Panc1 (cell line): ENCODE measurements around the gene HDGFL2. TPM values are rescaled to one million over a fixed set of nuclear protein-coding genes. Genes with fewer than 3 reads are reported as not detected.

Source experiments
- ATAC-seq: fragments of 200-7000 bp; cut with Tn5 transposase; 2 replicates; pipeline ENCODE4 v1.9.1; 2020; ENCODE audit warnings: mild to moderate bottlenecking, moderate library complexity
- BruUV-seq: library from RNA; stranded (reverse); fragments of 400-500 nt; replicated peaks from 2 replicates; lab custom pipeline; 2021; lab: Mats Ljungman, UMichigan
- CTCF ChIA-PET: fragments of 300-600 bp; sonication (Branson Sonifier 250); formaldehyde crosslinking; loops from one replicate; lab custom pipeline; 2022; ENCODE audit warnings: antibody characterized with exemption; lab: Charles Lee
- POLR2A ChIA-PET: fragments of 300-600 bp; sonication (Branson Sonifier 250); formaldehyde crosslinking; loops from one replicate; lab custom pipeline; 2022; ENCODE audit warnings: antibody characterized with exemption; lab: Charles Lee
- DNase-seq: peaks from one replicate; pipeline ENCODE4 v3.0.0-alpha.2; 2010; ENCODE audit warnings: low read depth, low spot score
- H3K27ac ChIP-seq: 2 replicates; pipeline ENCODE4 v1.5.1; 2011; ENCODE audit warnings: mild to moderate bottlenecking, low read length, inconsistent platforms
- H3K27me3 ChIP-seq: fragments of 200-500 bp; sonication (Bioruptor generic); 2 replicates; pipeline ENCODE4 v1.6.0; 2014; ENCODE audit warnings: low read length, inconsistent platforms; ENCODE audit not compliant: control insufficient read depth, insufficient read depth
- H3K36me3 ChIP-seq: fragments of 200-500 bp; sonication (Bioruptor generic); 2 replicates; pipeline ENCODE4 v1.5.1; 2014; ENCODE audit warnings: inconsistent platforms, mild to moderate bottlenecking, low read length, moderate library complexity; ENCODE audit not compliant: control insufficient read depth, insufficient read depth
- H3K4me1 ChIP-seq: 2 replicates; pipeline ENCODE4 v1.5.1; 2011; ENCODE audit warnings: inconsistent platforms, mild to moderate bottlenecking, low read length, moderate library complexity; ENCODE audit not compliant: control insufficient read depth, insufficient read depth
- H3K4me3 ChIP-seq, 2 experiments: 2 replicates each; pipeline ENCODE4 v1.5.1; 2011 to 2012; ENCODE audit warnings: low read depth in 2 of 2, low read length in 2 of 2, mild to moderate bottlenecking in 2 of 2, inconsistent platforms in 1 of 2, moderate library complexity in 1 of 2
- H3K9me3 ChIP-seq: fragments of 200-500 bp; sonication (Bioruptor generic); 2 replicates; pipeline ENCODE4 v1.5.1; 2014; ENCODE audit warnings: low read depth, mild to moderate bottlenecking, inconsistent platforms, low read length, moderate library complexity; ENCODE audit not compliant: control insufficient read depth, insufficient read depth
- POLR2AphosphoS5 ChIP-seq: IDR thresholded peaks from 2 replicates; pipeline ENCODE4 v1.6.1; 2012; ENCODE audit warnings: mild to moderate bottlenecking, low read depth, low read length, moderate library complexity
- SIN3A ChIP-seq: IDR thresholded peaks from 2 replicates; pipeline ENCODE4 v1.6.1; 2012; ENCODE audit warnings: low read depth, mild to moderate bottlenecking, low read length, moderate library complexity, borderline replicate concordance; ENCODE audit not compliant: insufficient read depth
- TCF7L2 ChIP-seq: IDR thresholded peaks from 2 replicates; pipeline ENCODE4 v1.6.1; 2011; ENCODE audit warnings: mild to moderate bottlenecking, low read depth, low read length, inconsistent platforms
- in situ Hi-C: cut with HindIII; loops from 2 replicates; pipeline ENCODE4 v1.10.0; 2016; ENCODE audit warnings: low sequenced_read_pairs, low pct_unique_long_range_greater_than_20kb
- intact Hi-C: fragments of 100-400 bp; cut with micrococcal nuclease; formaldehyde crosslinking; loops from one replicate; pipeline ENCODE4 v1.10.0; 2022; ENCODE audit not compliant: unreplicated experiment
- total RNA-seq: library from RNA; stranded (reverse); gene quantifications from one replicate; pipeline ENCODE4 v1.2.1, GENCODE V29; 2021; ENCODE audit not compliant: unreplicated experiment
- TF ChIP-seq, protein P1 (sequence below): fragments of 450-650 bp; IDR thresholded peaks from 2 replicates; pipeline ENCODE4 v1.5.1; 2017; ENCODE audit warnings: mild to moderate bottlenecking
- TF ChIP-seq, protein P2 (sequence below), 2 experiments: IDR thresholded peaks; 2 replicates each; pipeline ENCODE4 v1.6.1; 2011 to 2012; ENCODE audit warnings: low read depth in 2 of 2, control low read depth in 1 of 2, low read length in 1 of 2, mild to moderate bottlenecking in 1 of 2, moderate library complexity in 1 of 2; ENCODE audit not compliant: insufficient read depth in 1 of 2

Gene HDGFL2
- total RNA-seq, 1 experiment from 2014 or later = 56.9 TPM

DNA sequence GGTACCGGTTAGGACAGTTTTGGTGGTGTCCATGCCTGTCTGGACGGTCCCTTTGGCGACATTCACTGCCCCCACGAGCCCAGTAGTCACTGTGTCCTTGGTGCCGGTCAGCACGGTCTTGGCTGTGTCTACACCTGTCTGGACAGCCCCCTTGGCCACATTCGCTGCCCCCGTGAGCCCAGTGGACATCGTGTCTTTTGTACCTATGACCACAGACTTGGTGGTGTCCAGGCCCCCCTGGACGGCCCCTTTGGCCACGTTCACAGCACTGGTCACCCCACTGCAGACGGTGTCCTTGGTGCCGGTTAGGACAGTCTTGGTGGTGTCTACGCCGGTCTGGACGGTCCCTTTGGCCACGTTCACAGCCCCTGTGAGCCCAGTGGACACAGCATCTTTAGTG, 40.0 kb downstream of the HDGFL2 start:
- BruUV-seq = no TSS peak
- no peak for ATAC-seq

DNA sequence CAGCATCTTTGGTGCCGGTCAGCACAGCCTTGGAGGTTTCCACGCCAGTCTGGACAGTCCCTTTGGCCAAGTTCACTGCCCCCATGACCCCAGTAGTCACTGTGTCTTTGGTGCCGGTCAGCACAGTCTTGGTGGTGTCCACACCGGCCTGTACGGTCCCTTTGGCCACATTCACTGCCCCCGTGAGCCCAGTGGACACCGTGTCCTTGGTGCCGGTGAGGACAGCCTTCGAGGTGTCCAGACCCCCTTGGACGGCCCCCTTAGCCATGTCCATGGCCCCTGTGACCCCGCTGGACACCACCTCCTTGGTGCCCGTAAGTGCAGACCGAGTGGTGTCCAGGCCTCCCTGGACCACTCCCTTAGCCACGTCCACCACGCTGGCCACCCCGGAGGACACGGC, 41.2 kb downstream of the HDGFL2 start:
- POLR2A ChIA-PET = no interaction called here
- H3K27me3 ChIP-seq = no peaks in the 10 kb centered on the region
- H3K36me3 ChIP-seq = no peaks in the 10 kb centered on the region
- intact Hi-C loops (no loop called here), in situ Hi-C loops (no loop called here)
- H3K9me3 ChIP-seq = no peaks in the 10 kb centered on the region
- CTCF ChIA-PET = no interaction called here
- H3K27ac ChIP-seq = no peak overlapping the region
- H3K4me3 ChIP-seq = no peak overlapping the region
- peaks cover 12% of the 10 kb centered on the region for H3K4me1 ChIP-seq
- DNase-seq (no peak), ATAC-seq (no peak)
- no peak for TF ChIP-seq TCF7L2
- TF ChIP-seq, protein P1, sequence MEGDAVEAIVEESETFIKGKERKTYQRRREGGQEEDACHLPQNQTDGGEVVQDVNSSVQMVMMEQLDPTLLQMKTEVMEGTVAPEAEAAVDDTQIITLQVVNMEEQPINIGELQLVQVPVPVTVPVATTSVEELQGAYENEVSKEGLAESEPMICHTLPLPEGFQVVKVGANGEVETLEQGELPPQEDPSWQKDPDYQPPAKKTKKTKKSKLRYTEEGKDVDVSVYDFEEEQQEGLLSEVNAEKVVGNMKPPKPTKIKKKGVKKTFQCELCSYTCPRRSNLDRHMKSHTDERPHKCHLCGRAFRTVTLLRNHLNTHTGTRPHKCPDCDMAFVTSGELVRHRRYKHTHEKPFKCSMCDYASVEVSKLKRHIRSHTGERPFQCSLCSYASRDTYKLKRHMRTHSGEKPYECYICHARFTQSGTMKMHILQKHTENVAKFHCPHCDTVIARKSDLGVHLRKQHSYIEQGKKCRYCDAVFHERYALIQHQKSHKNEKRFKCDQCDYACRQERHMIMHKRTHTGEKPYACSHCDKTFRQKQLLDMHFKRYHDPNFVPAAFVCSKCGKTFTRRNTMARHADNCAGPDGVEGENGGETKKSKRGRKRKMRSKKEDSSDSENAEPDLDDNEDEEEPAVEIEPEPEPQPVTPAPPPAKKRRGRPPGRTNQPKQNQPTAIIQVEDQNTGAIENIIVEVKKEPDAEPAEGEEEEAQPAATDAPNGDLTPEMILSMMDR = no peak
- BruUV-seq = no TSS peak

More for the DNA sequence above, 40.0 kb downstream of the HDGFL2 start:
- CTCF ChIA-PET = no interaction called here
- H3K9me3 ChIP-seq = no peaks in the 10 kb centered on the region
- peaks cover 8% of the 10 kb centered on the region for H3K4me1 ChIP-seq
- no peak overlapping the region for H3K27ac ChIP-seq
- POLR2A ChIA-PET = no interaction called here
- no peaks in the 10 kb centered on the region for H3K36me3 ChIP-seq
- no peak for DNase-seq
- intact Hi-C loops = no loop called here
- no peaks in the 10 kb centered on the region for H3K27me3 ChIP-seq
- in situ Hi-C loops = no loop called here
- H3K4me3 ChIP-seq = no peak overlapping the region
- TF ChIP-seq POLR2AphosphoS5 = no peak
- no peak for TF ChIP-seq SIN3A
- TF ChIP-seq, protein P2, sequence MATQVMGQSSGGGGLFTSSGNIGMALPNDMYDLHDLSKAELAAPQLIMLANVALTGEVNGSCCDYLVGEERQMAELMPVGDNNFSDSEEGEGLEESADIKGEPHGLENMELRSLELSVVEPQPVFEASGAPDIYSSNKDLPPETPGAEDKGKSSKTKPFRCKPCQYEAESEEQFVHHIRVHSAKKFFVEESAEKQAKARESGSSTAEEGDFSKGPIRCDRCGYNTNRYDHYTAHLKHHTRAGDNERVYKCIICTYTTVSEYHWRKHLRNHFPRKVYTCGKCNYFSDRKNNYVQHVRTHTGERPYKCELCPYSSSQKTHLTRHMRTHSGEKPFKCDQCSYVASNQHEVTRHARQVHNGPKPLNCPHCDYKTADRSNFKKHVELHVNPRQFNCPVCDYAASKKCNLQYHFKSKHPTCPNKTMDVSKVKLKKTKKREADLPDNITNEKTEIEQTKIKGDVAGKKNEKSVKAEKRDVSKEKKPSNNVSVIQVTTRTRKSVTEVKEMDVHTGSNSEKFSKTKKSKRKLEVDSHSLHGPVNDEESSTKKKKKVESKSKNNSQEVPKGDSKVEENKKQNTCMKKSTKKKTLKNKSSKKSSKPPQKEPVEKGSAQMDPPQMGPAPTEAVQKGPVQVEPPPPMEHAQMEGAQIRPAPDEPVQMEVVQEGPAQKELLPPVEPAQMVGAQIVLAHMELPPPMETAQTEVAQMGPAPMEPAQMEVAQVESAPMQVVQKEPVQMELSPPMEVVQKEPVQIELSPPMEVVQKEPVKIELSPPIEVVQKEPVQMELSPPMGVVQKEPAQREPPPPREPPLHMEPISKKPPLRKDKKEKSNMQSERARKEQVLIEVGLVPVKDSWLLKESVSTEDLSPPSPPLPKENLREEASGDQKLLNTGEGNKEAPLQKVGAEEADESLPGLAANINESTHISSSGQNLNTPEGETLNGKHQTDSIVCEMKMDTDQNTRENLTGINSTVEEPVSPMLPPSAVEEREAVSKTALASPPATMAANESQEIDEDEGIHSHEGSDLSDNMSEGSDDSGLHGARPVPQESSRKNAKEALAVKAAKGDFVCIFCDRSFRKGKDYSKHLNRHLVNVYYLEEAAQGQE (IDR thresholded peaks at IDR 0.05; ENCODE audit: insufficient read depth in 1 of 2, low read depth in 2 of 2, low read length in 1 of 2) = no peak
- TF ChIP-seq, protein P1 = no peak
- TF ChIP-seq TCF7L2 = no peak
